ENCODE results near the gene KRCC1. TPM values are rescaled to one million over a fixed set of nuclear protein-coding genes. Genes with fewer than 3 reads are reported as not detected.
A peak's percentile ranks its signal among the peaks of the same experiment; 100 is the strongest.
"Not testable (repeated sequence)": the region's sequence is repeated elsewhere in the genome, so short reads cannot be mapped to it uniquely, and the experiment has no call there.

KRCC1 gene
- total and polyA plus RNA-seq, 7 experiments from 2014 or later = 7.1 to 33.9 (median 29.3) TPM

DNA sequence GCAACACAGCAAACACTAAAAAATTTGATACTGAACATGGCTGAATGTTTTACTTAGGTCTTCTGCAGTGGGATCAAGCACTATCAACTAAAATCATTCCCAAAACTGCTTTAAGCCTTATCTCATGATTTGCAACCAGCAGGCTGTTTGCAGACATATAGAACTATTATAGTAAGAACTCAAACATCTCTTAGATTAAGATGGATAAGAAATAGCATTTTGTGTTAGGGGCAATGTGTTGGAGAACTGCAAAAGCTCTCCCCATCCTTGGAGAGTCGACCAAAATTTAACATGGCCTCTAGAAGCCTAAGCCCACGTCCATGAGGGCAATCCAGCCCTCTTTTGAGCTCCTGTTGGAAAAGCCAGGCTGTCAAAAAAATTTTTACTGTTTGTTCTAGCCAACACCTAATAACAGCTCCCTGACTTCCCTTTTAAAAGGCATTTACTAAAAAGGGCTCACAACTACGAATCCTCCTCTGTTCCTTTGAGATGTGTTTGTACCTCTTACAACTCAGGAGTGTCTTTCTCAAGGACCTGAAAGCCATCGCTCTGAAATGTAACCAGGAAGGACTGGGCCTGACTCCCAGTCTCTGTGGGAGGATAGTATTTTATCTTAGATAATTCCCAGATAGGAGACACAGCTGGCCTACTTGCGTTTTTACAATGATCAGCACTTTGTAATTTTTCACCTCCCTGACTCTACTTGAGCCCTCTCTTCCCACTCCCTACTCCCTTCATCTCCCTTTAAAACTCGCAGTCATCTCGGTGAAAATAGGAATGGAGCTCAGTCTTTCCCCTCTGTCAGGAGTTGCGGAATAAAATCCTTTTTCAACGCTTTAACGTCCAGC lies 1.4 kb downstream of the KRCC1 start:
- no peak for DNase-seq
- ChIA-PET CTCF (interaction anchor here (1.2 kb wide), 1 partner anchor 106 kb away, joined by 5 read pairs; no protein-coding TSS in a partner anchor), POLR2A (interaction anchor here (0.7 to 1.0 kb wide), 5 partner anchors 13 to 38 kb away, joined by 3 to 4 read pairs (median 3); partner anchors contain the start of genes RNU2-63P and SMYD1)
- ATAC-seq = no peak
- Histone ChIP-seq H3K9me3 (ENCODE audit: control insufficient read depth in 2 of 3, low read length in 3 of 3) (no peaks in the 10 kb centered on the region), H3K4me3 (ENCODE audit: low read length) (peak overlapping the region; percentile 75), H3K27me3 (ENCODE audit: control insufficient read depth in 2 of 2, insufficient read depth in 2 of 2, low read length in 2 of 2) (no peaks in the 10 kb centered on the region), H3K36me3 (ENCODE audit: control insufficient read depth in 2 of 3, insufficient read depth in 3 of 3, low read length in 3 of 3) (no peaks in the 10 kb centered on the region), H3K27ac (ENCODE audit: low read depth, low read length) (peak overlapping the region; percentile 96), H3K4me1 (ENCODE audit: control insufficient read depth in 2 of 2, insufficient read depth in 2 of 2, low read length in 2 of 2) (peaks cover 13 to 26% of the 10 kb centered on the region in 2 donors)
- peaks cover 0 to 24% (median 8%) of the 10 kb centered on the region in 5 donors for H3K36me3 Mint-ChIP-seq
- H3K27ac Mint-ChIP-seq = peak overlapping the region; percentile 91 to 100 (median 97)
- H3K4me1 Mint-ChIP-seq = peaks cover 33 to 72% (median 61%) of the 10 kb centered on the region in 7 donors
- intact Hi-C loops (cut with micrococcal nuclease) = loop anchor here (2.0 to 10.0 kb wide), 3 partner anchors 17 to 573 kb away; partner anchors contain the start of gene EIF2AK3 (in 2 of the 2)
- peak overlapping the region; percentile 89 to 97 (median 92) for H3K4me3 Mint-ChIP-seq
- H3K9me3 Mint-ChIP-seq = peaks cover 0 to 2% (median 0%) of the 10 kb centered on the region in 11 donors
- no peaks in the 10 kb centered on the region for H3K27me3 Mint-ChIP-seq

DNA sequence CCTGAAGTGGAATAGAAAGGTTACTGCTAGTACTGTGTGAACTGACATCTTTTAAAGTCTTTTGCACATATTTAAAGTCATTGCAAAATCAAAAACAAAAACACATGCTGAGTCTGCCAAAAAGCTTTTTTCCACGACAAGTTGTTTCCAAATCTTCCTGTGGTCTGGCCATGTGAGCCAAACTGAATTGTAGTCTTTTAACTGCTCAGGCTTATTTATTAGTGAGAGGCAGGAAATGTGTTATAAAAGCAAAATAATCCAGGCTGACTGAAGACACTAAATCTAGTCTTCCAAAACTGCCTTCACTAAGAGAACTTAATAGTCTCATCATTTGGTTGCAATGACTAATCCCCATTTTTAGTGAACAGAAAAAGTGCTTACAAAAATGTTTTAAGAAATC lies 2.3 kb downstream of the KRCC1 start:
- H3K9me3 ChIP-seq (ENCODE audit: control insufficient read depth in 2 of 3, low read length in 3 of 3) = no peaks in the 10 kb centered on the region
- ChIA-PET CTCF (no interaction called here), POLR2A (no interaction called here)
- H3K36me3 Mint-ChIP-seq = peaks cover 0 to 30% (median 10%) of the 10 kb centered on the region in 5 donors
- ATAC-seq (no peak), DNase-seq (no peak)
- H3K27me3 ChIP-seq (ENCODE audit: control insufficient read depth in 2 of 2, insufficient read depth in 2 of 2, low read length in 2 of 2) = no peaks in the 10 kb centered on the region
- peak overlapping the region; percentile 96 for H3K27ac ChIP-seq (ENCODE audit: low read depth, low read length)
- peak overlapping the region in 8 of 9 donors; percentile 29 to 100 (median 92) for H3K27ac Mint-ChIP-seq
- H3K9me3 Mint-ChIP-seq = peaks cover 0 to 2% (median 0%) of the 10 kb centered on the region in 11 donors
- no peak overlapping the region for H3K4me3 ChIP-seq (ENCODE audit: low read length)
- H3K36me3 ChIP-seq (ENCODE audit: control insufficient read depth in 2 of 3, insufficient read depth in 3 of 3, low read length in 3 of 3) = no peaks in the 10 kb centered on the region
- peaks cover 13 to 26% of the 10 kb centered on the region in 2 donors for H3K4me1 ChIP-seq (ENCODE audit: control insufficient read depth in 2 of 2, insufficient read depth in 2 of 2, low read length in 2 of 2)
- H3K4me3 Mint-ChIP-seq = peak overlapping the region; percentile 34 to 96 (median 92)
- no peaks in the 10 kb centered on the region for H3K27me3 Mint-ChIP-seq
- intact Hi-C loops (cut with micrococcal nuclease) = loop anchor here (2.0 to 10.0 kb wide), 3 partner anchors 16 to 574 kb away; partner anchors contain the start of gene EIF2AK3 (in 2 of the 2)
- H3K4me1 Mint-ChIP-seq = peaks cover 37 to 75% (median 67%) of the 10 kb centered on the region in 7 donors

DNA sequence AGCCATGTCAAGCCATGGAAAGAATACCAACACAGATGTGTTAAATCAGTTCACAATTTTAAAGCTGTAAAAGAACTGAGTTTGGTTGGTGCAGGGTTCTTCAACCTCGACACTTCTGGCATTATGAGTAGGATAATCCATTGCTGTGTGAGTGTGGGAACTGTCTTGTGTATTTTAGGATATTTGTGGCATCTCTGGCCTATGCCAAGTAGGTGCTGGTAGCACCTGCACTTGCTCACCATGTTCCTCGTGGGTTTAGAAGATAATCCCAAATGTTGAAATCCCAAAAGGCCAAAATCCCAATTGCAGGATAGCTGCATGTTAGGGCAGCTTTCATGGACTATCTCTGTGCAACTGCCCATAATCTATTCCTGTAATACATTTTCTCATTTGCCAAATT lies 3.8 kb downstream of the KRCC1 start:
- H3K36me3 ChIP-seq (ENCODE audit: control insufficient read depth in 2 of 3, insufficient read depth in 3 of 3, low read length in 3 of 3) = no peaks in the 10 kb centered on the region
- no peaks in the 10 kb centered on the region for H3K27me3 ChIP-seq (ENCODE audit: control insufficient read depth in 2 of 2, insufficient read depth in 2 of 2, low read length in 2 of 2)
- DNase-seq = no peak
- H3K4me1 Mint-ChIP-seq = peaks cover 32 to 66% (median 52%) of the 10 kb centered on the region in 7 donors
- intact Hi-C loops (cut with micrococcal nuclease) = loop anchor here (1.0 to 10.0 kb wide), 4 partner anchors 7 to 575 kb away; partner anchors contain the start of gene EIF2AK3 (in 2 of the 2)
- peaks cover 0 to 30% (median 10%) of the 10 kb centered on the region in 5 donors for H3K36me3 Mint-ChIP-seq
- no peak overlapping the region for H3K27ac ChIP-seq (ENCODE audit: low read depth, low read length)
- H3K4me3 Mint-ChIP-seq = no peak overlapping the region
- POLR2A ChIA-PET = no interaction called here
- peaks cover 0 to 2% (median 0%) of the 10 kb centered on the region in 11 donors for H3K9me3 Mint-ChIP-seq
- peaks cover 13 to 26% of the 10 kb centered on the region in 2 donors for H3K4me1 ChIP-seq (ENCODE audit: control insufficient read depth in 2 of 2, insufficient read depth in 2 of 2, low read length in 2 of 2)
- CTCF ChIA-PET = interaction anchor here (0.6 to 2.5 kb wide), 2 partner anchors 9 to 30 kb away, joined by 3 to 10 read pairs; no protein-coding TSS in a partner anchor
- no peaks in the 10 kb centered on the region for H3K27me3 Mint-ChIP-seq
- H3K4me3 ChIP-seq (ENCODE audit: low read length) = no peak overlapping the region
- H3K27ac Mint-ChIP-seq = peak overlapping the region in 6 of 9 donors; percentile 21 to 97 (median 60)
- ATAC-seq = no peak
- no peaks in the 10 kb centered on the region for H3K9me3 ChIP-seq (ENCODE audit: control insufficient read depth in 2 of 3, low read length in 3 of 3)

DNA sequence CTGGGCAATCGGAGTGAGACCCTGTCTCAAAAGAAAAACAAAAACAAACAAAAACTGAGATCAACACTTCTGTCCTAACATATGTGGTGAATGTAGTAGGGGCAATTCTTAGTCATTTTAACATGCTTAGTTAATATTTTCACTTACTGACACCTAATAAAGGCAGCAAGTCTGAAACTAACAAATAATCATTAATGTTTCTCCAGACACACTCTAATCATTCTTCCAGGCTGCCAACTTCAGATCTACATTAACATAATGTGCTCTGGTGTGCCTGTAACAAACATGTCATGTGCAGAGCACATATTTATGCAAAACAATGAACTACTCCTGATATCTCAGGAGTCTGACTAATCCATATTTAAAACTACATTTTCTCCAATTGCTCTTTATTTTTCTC lies 6.0 kb downstream of the KRCC1 start:
- H3K27ac ChIP-seq (ENCODE audit: low read depth, low read length) = no peak overlapping the region
- Mint-ChIP-seq H3K4me1 (peaks cover 22 to 69% (median 51%) of the 10 kb centered on the region in 7 donors), H3K36me3 (peaks cover 0 to 32% (median 10%) of the 10 kb centered on the region in 5 donors), H3K4me3 (no peak overlapping the region), H3K9me3 (peaks cover 0 to 2% (median 0%) of the 10 kb centered on the region in 11 donors), H3K27me3 (no peaks in the 10 kb centered on the region), H3K27ac (peak overlapping the region in 6 of 9 donors; percentile 10 to 50 (median 29))
- H3K27me3 ChIP-seq (ENCODE audit: control insufficient read depth in 2 of 2, insufficient read depth in 2 of 2, low read length in 2 of 2) = no peaks in the 10 kb centered on the region
- ATAC-seq (no peak), DNase-seq (no peak)
- intact Hi-C loops (cut with micrococcal nuclease) = loop anchor here in 1 of 2 donors (10.0 kb wide), 1 partner anchor 575 kb away; the partner anchor contains the start of gene EIF2AK3
- no peaks in the 10 kb centered on the region for H3K9me3 ChIP-seq (ENCODE audit: control insufficient read depth in 2 of 3, low read length in 3 of 3)
- no peak overlapping the region for H3K4me3 ChIP-seq (ENCODE audit: low read length)
- no peaks in the 10 kb centered on the region for H3K36me3 ChIP-seq (ENCODE audit: control insufficient read depth in 2 of 3, insufficient read depth in 3 of 3, low read length in 3 of 3)
- POLR2A ChIA-PET = interaction anchor here (0.6 to 1.6 kb wide), 2 partner anchors 11 to 1722 kb away, joined by 3 to 5 read pairs; no protein-coding TSS in a partner anchor
- CTCF ChIA-PET = interaction anchor here (0.5 to 2.5 kb wide), 2 partner anchors 11 to 46 kb away, joined by 3 to 10 read pairs; no protein-coding TSS in a partner anchor
- peaks cover 6 to 18% of the 10 kb centered on the region in 2 donors for H3K4me1 ChIP-seq (ENCODE audit: control insufficient read depth in 2 of 2, insufficient read depth in 2 of 2, low read length in 2 of 2)

DNA sequence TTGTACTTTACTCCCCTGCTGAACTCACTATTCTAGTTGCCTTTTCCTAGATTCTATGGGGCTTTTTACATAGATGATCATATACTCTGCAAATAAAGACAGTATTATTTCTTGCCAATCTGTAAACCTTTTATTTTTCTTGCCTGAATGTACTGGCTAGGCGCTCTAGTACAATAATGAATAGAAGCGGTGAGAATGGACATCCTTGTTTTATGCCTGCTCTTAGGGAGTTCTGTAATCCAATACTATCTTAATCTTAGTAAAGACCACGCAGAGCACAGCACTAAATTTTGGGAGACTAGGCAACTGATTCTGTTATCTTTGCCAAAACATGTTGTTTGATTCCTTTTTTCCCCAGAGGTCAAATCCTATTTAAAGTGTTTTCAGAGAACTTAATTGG lies 7.0 kb downstream of the KRCC1 start:
- no peak for ATAC-seq
- Mint-ChIP-seq H3K27ac (peak overlapping the region in 4 of 9 donors; percentile 6 to 47 (median 17)), H3K27me3 (no peaks in the 10 kb centered on the region), H3K4me3 (no peak overlapping the region), H3K9me3 (peaks cover 0 to 2% (median 0%) of the 10 kb centered on the region in 11 donors), H3K36me3 (peaks cover 0 to 32% (median 10%) of the 10 kb centered on the region in 5 donors), H3K4me1 (peaks cover 12 to 63% (median 40%) of the 10 kb centered on the region in 7 donors)
- H3K4me3 ChIP-seq (ENCODE audit: low read length) = no peak overlapping the region
- intact Hi-C loops (cut with micrococcal nuclease) = no loop called here
- POLR2A ChIA-PET = no interaction called here
- H3K27ac ChIP-seq (ENCODE audit: low read depth, low read length) = no peak overlapping the region
- no peaks in the 10 kb centered on the region for H3K36me3 ChIP-seq (ENCODE audit: control insufficient read depth in 2 of 3, insufficient read depth in 3 of 3, low read length in 3 of 3)
- DNase-seq = no peak
- CTCF ChIA-PET = interaction anchor here (0.6 to 1.5 kb wide), 3 partner anchors 11 to 28 kb away, joined by 3 to 4 read pairs (median 3); no protein-coding TSS in a partner anchor
- peaks cover 0 to 8% of the 10 kb centered on the region in 2 donors for H3K4me1 ChIP-seq (ENCODE audit: control insufficient read depth in 2 of 2, insufficient read depth in 2 of 2, low read length in 2 of 2)
- no peaks in the 10 kb centered on the region for H3K27me3 ChIP-seq (ENCODE audit: control insufficient read depth in 2 of 2, insufficient read depth in 2 of 2, low read length in 2 of 2)
- H3K9me3 ChIP-seq (ENCODE audit: control insufficient read depth in 2 of 3, low read length in 3 of 3) = no peaks in the 10 kb centered on the region

DNA sequence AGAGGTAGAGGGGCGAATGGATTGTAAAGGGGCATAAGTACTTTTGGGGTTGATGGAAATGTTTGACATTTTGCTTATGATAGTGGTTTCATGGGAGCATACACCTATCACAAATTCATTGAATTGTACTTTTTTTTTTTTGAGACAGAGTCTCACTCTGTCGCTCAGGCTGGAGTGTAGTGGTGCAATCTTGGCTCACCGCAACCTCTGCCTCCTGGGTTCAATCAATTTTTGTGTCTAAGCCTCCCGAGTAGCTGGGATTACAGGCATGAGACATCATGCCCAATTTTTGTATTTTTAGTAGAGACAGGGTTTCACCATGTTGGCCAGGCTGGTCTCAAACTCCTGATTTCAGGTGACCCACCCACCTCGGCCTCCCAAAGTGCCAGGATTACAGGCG lies 10.0 kb downstream of the KRCC1 start:
- not testable (repeated sequence) for H3K4me1 ChIP-seq (ENCODE audit: control insufficient read depth in 2 of 2, insufficient read depth in 2 of 2, low read length in 2 of 2)

More for the DNA sequence above, 10.0 kb downstream of the KRCC1 start:
- H3K27me3 Mint-ChIP-seq; H3K9me3 Mint-ChIP-seq; CTCF ChIA-PET; H3K27me3 ChIP-seq (ENCODE audit: control insufficient read depth in 2 of 2, insufficient read depth in 2 of 2, low read length in 2 of 2); intact Hi-C loops (cut with micrococcal nuclease); ATAC-seq; H3K4me3 ChIP-seq (ENCODE audit: low read length); H3K9me3 ChIP-seq (ENCODE audit: control insufficient read depth in 2 of 3, low read length in 3 of 3); H3K4me3 Mint-ChIP-seq; H3K27ac ChIP-seq (ENCODE audit: low read depth, low read length); DNase-seq; H3K36me3 ChIP-seq (ENCODE audit: control insufficient read depth in 2 of 3, insufficient read depth in 3 of 3, low read length in 3 of 3): not testable (repeated sequence)
- POLR2A ChIA-PET = interaction anchor here (1.5 kb wide), 1 partner anchor 8 kb away, joined by 4 read pairs; no protein-coding TSS in a partner anchor
- peaks cover 0 to 32% (median 13%) of the 10 kb centered on the region in 5 donors for H3K36me3 Mint-ChIP-seq
- H3K4me1 Mint-ChIP-seq = peaks cover 19 to 58% (median 45%) of the 10 kb centered on the region in 7 donors
- H3K27ac Mint-ChIP-seq = peak overlapping the region in 4 of 9 donors; percentile 1 to 47 (median 36)
